A673 (cell line): ENCODE data around the gene XRCC3. TPM values are rescaled to one million over a fixed set of nuclear protein-coding genes. Genes with fewer than 3 reads are reported as not detected.

Source experiments
- BruUV-seq: library from RNA; stranded (reverse); fragments of 400-500 nt; replicated peaks from 2 replicates; lab custom pipeline; 2021; lab: Mats Ljungman, UMichigan
- CTCF ChIA-PET: fragments of 300-600 bp; sonication (Branson Sonifier 250); formaldehyde crosslinking; loops from one replicate; lab custom pipeline; 2022; ENCODE audit warnings: antibody characterized with exemption; lab: Charles Lee
- POLR2A ChIA-PET: fragments of 300-600 bp; sonication (Branson Sonifier 250); formaldehyde crosslinking; loops from one replicate; lab custom pipeline; 2022; ENCODE audit warnings: antibody characterized with exemption; ENCODE audit not compliant: low non-redundant PET; lab: Charles Lee
- DNase-seq: peaks from one replicate; pipeline ENCODE4 v3.0.0-alpha.2; 2015; ENCODE audit warnings: low spot score
- H3K27ac ChIP-seq: fragments of 200-600 bp; sonication (generic); 2 replicates; pipeline ENCODE4 v1.5.1; 2016; ENCODE audit warnings: mixed run types, low read depth, mild to moderate bottlenecking, mixed read lengths, antibody characterized with exemption, low read length; ENCODE audit not compliant: poor library complexity, severe bottlenecking
- H3K27me3 ChIP-seq: fragments of 200-600 bp; sonication (generic); replicated peaks from 2 replicates; pipeline ENCODE4 v1.6.1; 2017; ENCODE audit warnings: mixed run types, low read depth, mild to moderate bottlenecking, mixed read lengths, antibody characterized with exemption, low read length; ENCODE audit not compliant: insufficient read depth, poor library complexity
- H3K36me3 ChIP-seq: fragments of 200-600 bp; sonication (generic); 2 replicates; pipeline ENCODE4 v1.6.1; 2016; ENCODE audit warnings: mixed run types, mild to moderate bottlenecking, mixed read lengths, antibody characterized with exemption, low read length; ENCODE audit not compliant: insufficient read depth, poor library complexity, severe bottlenecking
- H3K4me1 ChIP-seq: fragments of 200-600 bp; sonication (generic); 2 replicates; pipeline ENCODE4 v1.6.1; 2017; ENCODE audit warnings: mixed run types, mild to moderate bottlenecking, mixed read lengths, antibody characterized with exemption, low read length; ENCODE audit not compliant: insufficient read depth, poor library complexity, severe bottlenecking
- H3K4me3 ChIP-seq: fragments of 200-600 bp; sonication (generic); 2 replicates; pipeline ENCODE4 v1.5.1; 2016; ENCODE audit warnings: low read depth, mixed run types, mild to moderate bottlenecking, mixed read lengths, low read length; ENCODE audit not compliant: poor library complexity, severe bottlenecking
- H3K9me3 ChIP-seq: fragments of 200-600 bp; sonication (generic); 2 replicates; pipeline ENCODE4 v1.6.1; 2016; ENCODE audit warnings: mixed run types, low read depth, mild to moderate bottlenecking, mixed read lengths, antibody characterized with exemption, low read length; ENCODE audit not compliant: poor library complexity, severe bottlenecking
- CTCF ChIP-seq: fragments of 300-800, 200-600 bp; sonication (generic); conservative IDR thresholded peaks from 2 replicates; pipeline ENCODE4 v1.5.1; 2017; ENCODE audit warnings: low read depth, mild to moderate bottlenecking, antibody characterized with exemption, low read length, moderate library complexity, mixed read lengths
- EZH2 ChIP-seq: fragments of 200-600 bp; sonication (generic); IDR thresholded peaks from 2 replicates; pipeline ENCODE4 v1.6.1; 2017; ENCODE audit warnings: borderline replicate concordance, low read depth, mild to moderate bottlenecking, mixed read lengths, antibody characterized with exemption, low read length; ENCODE audit not compliant: poor library complexity, severe bottlenecking
- intact Hi-C: fragments of 100-400 bp; cut with micrococcal nuclease; formaldehyde crosslinking; loops from one replicate; pipeline ENCODE4 v1.10.0; 2022; ENCODE audit not compliant: unreplicated experiment
- total RNA-seq: library from RNA; stranded (reverse); gene quantifications from 2 replicates; pipeline ENCODE4 v1.2.3, GENCODE V29; 2021

Gene XRCC3
- total RNA-seq, 1 experiment from 2014 or later, result 91.8 TPM

GRCh38 chr14:103712633-103713247 is 2.5 kb downstream of the XRCC3 start:
- Histone ChIP-seq H3K27me3 (no peaks in the 10 kb centered on the region), H3K9me3 (no peaks in the 10 kb centered on the region), H3K36me3 (peaks cover 33% of the 10 kb centered on the region), H3K4me1 (peaks cover 26% of the 10 kb centered on the region), H3K27ac (peak overlapping the region; percentile 67), H3K4me3 (no peak overlapping the region)
- no TSS peak for BruUV-seq
- DNase-seq, result no peak
- POLR2A ChIA-PET, result no interaction called here
- intact Hi-C loops, result no loop called here
- CTCF ChIA-PET, result no interaction called here
- TF ChIP-seq CTCF (no peak), EZH2 (no peak)

GRCh38 chr14:103711516-103712431 is 3.5 kb downstream of the XRCC3 start:
- ChIA-PET CTCF (no interaction called here), POLR2A (no interaction called here)
- BruUV-seq, result no TSS peak

More at GRCh38 chr14:103711516-103712431, 3.5 kb downstream of the XRCC3 start:
- DNase-seq, result peak; percentile 58
- intact Hi-C loops, result no loop called here
- no peak overlapping the region for H3K4me3 ChIP-seq
- H3K27me3 ChIP-seq, result no peaks in the 10 kb centered on the region
- peaks cover 42% of the 10 kb centered on the region for H3K36me3 ChIP-seq
- H3K9me3 ChIP-seq, result no peaks in the 10 kb centered on the region
- H3K27ac ChIP-seq, result peak overlapping the region; percentile 67
- peaks cover 24% of the 10 kb centered on the region for H3K4me1 ChIP-seq
- no peak for TF ChIP-seq CTCF
- TF ChIP-seq EZH2, result no peak
